ENCODE data around the gene CENPT. TPM values are rescaled to one million over a fixed set of nuclear protein-coding genes. Genes with fewer than 3 reads are reported as not detected.

CENPT gene
- total RNA-seq, 1 experiment from 2014 or later = 60.9 TPM

DNA sequence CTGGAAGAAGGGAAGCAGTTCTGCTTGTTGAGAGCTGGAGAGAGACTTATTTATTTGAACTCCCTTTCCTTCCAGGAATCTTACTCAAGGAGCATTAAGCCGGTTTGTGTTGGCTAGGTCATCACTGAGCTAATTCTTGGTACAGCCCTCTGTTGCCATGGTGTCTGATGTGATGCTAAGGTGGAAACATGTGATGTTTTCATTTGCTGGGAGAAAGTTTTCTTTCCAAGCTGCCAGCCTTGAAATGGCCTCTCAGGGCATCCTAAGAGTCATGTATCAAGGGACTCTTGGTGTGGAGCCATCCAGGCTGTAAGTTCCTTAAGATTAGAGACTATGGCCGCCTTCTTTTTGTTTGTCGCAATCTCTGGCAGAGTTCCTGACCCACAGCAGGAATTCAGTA, 49.7 kb upstream of the CENPT start:
- Histone ChIP-seq H3K79me2 (ENCODE audit: insufficient read depth, low read length) (peaks cover 8% of the 10 kb centered on the region; the same call in 1 of the 2 replicates), H3K56ac (ENCODE audit: insufficient read length, low read depth, low read length) (no peak overlapping the region), H2AK5ac (ENCODE audit: insufficient read length, low read length) (no peak overlapping the region), H3K4ac (ENCODE audit: low read depth, low read length) (no peak overlapping the region), H4K91ac (ENCODE audit: insufficient read length, low read depth, low read length) (no peak overlapping the region), H2BK5ac (ENCODE audit: insufficient read length, low read length) (no peak overlapping the region), H3K14ac (ENCODE audit: insufficient read depth, low read length) (no peak overlapping the region), H3K23ac (ENCODE audit: insufficient read length, low read depth, low read length) (no peak overlapping the region), H2BK20ac (ENCODE audit: low read depth, low read length, poor library complexity, severe bottlenecking) (no peak overlapping the region), H2AFZ (ENCODE audit: low read length) (no peak overlapping the region), H3K23me2 (ENCODE audit: insufficient read length, low read depth, low read length, poor library complexity, severe bottlenecking) (peaks cover 6% of the 10 kb centered on the region), H3K9ac (ENCODE audit: extremely low read depth, insufficient read length, low read length) (no peak overlapping the region), H3K4me2 (ENCODE audit: insufficient read depth, insufficient read length, low read length) (no peak overlapping the region), H3K4me1 (ENCODE audit: insufficient read depth, low read length) (no peaks in the 10 kb centered on the region), H4K20me1 (ENCODE audit: control insufficient read depth, insufficient read depth, insufficient read length) (no peaks in the 10 kb centered on the region), H4K5ac (ENCODE audit: insufficient read length, low read depth, low read length) (no peak overlapping the region), H3K27me3 (ENCODE audit: insufficient read depth, low read length) (no peaks in the 10 kb centered on the region), H3K9me3 (ENCODE audit: control insufficient read depth, low read depth, low read length) (no peaks in the 10 kb centered on the region), H4K8ac (replicated peaks; ENCODE audit: insufficient read length, low read depth, low read length) (no peak overlapping the region), H2BK120ac (ENCODE audit: low read depth, low read length, poor library complexity, severe bottlenecking) (no peak overlapping the region), H3K18ac (ENCODE audit: insufficient read length, low read depth, low read length) (no peak overlapping the region), H3K27ac (ENCODE audit: insufficient read length, low read depth, low read length) (no peak overlapping the region), H3K79me1 (ENCODE audit: insufficient read depth, low read depth, low read length, poor library complexity, severe bottlenecking) (peaks cover 7% of the 10 kb centered on the region), H2BK12ac (ENCODE audit: insufficient read length, low read depth, low read length) (no peak overlapping the region), H2BK15ac (ENCODE audit: low read depth, low read length) (no peak overlapping the region), H3T11ph (ENCODE audit: low read length) (no peak overlapping the region)
- DNase-seq = no peak
- Mint-ChIP-seq H3K4me1 (peaks cover 14 to 16% of the 10 kb centered on the region in 2 experiments), H3K27ac (peak overlapping the region in 1 of 3 experiments; percentile 5; a peak in 2 of 7 replicates), H3K9me3 (no peaks in the 10 kb centered on the region), H3K27me3 (ENCODE audit: low read depth) (no peaks in the 10 kb centered on the region), H3K4me3 (peak overlapping the region in 1 of 2 experiments; percentile 38; a peak in 2 of 5 replicates), H3K36me3 (ENCODE audit: insufficient read depth in 1 of 3, low read depth in 3 of 3) (no peaks in the 10 kb centered on the region)
- WGBS (ENCODE audit: extremely low coverage, insufficient read length, low lambda C conversion rate) = no CpG with 5 or more reads among the region's 3 CpGs
- TF ChIP-seq, protein P1, sequence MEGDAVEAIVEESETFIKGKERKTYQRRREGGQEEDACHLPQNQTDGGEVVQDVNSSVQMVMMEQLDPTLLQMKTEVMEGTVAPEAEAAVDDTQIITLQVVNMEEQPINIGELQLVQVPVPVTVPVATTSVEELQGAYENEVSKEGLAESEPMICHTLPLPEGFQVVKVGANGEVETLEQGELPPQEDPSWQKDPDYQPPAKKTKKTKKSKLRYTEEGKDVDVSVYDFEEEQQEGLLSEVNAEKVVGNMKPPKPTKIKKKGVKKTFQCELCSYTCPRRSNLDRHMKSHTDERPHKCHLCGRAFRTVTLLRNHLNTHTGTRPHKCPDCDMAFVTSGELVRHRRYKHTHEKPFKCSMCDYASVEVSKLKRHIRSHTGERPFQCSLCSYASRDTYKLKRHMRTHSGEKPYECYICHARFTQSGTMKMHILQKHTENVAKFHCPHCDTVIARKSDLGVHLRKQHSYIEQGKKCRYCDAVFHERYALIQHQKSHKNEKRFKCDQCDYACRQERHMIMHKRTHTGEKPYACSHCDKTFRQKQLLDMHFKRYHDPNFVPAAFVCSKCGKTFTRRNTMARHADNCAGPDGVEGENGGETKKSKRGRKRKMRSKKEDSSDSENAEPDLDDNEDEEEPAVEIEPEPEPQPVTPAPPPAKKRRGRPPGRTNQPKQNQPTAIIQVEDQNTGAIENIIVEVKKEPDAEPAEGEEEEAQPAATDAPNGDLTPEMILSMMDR (conservative IDR thresholded peaks at IDR 0.05) = no peak
